K562 (cell line): Measurements from ENCODE around the gene ISOC1. TPM values are rescaled to one million over a fixed set of nuclear protein-coding genes. Genes with fewer than 3 reads are reported as not detected.

Experiments
- ATAC-seq: fragments of 200-7000 bp; cut with Tn5 transposase; 3 replicates; pipeline ENCODE4 v1.9.1; 2020; ENCODE audit warnings: moderate library complexity
- BruUV-seq: library from RNA; stranded (reverse); fragments of 400-500 nt; replicated peaks from 2 replicates; lab custom pipeline; 2021; lab: Mats Ljungman, UMichigan
- CTCF ChIA-PET: fragments of 300-600 bp; formaldehyde crosslinking; extraction: SDS; loops from one replicate; lab custom pipeline; 2021; ENCODE audit warnings: low intra/inter-chr PET ratio; lab: Yijun Ruan, JAX
- POLR2A ChIA-PET: fragments of 300-600, 350-650 bp; sonication (Branson Sonifier 250); formaldehyde crosslinking; extraction: SDS; loops from one replicate; lab custom pipeline; 2021; ENCODE audit warnings: antibody characterized with exemption, inconsistent platforms; lab: Yijun Ruan, JAX
- DNase-seq, 4 experiments: peaks; one replicate each; pipeline versions ENCODE4 v3.0.0 to v3.0.0-alpha.2; 2011 to 2018; ENCODE audit warnings: low spot score in 3 of 4, mixed read lengths in 3 of 4; ENCODE audit errors: extremely low read depth in 1 of 4
- FAIRE-seq: peaks from 2 replicates; lab custom pipeline; 2011; peaks lifted over from hg19 to GRCh38; lab: Jason Lieb, UNC
- H2AFZ ChIP-seq: 2 replicates; pipeline ENCODE4 v1.6.0; 2011; ENCODE audit warnings: low read depth, low read length, control low read depth, inconsistent platforms
- H3K27ac ChIP-seq: fragments of 200-600 bp; 3 replicates; pipeline ENCODE4 v1.8.0; 2011; ENCODE audit warnings: low read depth, mild to moderate bottlenecking, control low read depth, inconsistent platforms, low read length, moderate library complexity, mixed read lengths; ENCODE audit errors: extremely low read depth
- H3K27me3 ChIP-seq, 2 experiments: fragments of 300-600 bp in 1 of 2; 2 replicates in 1 of 2; 3 replicates in 1 of 2; pipeline versions ENCODE4 v1.6.0 to v1.8.0; 2011; ENCODE audit warnings: inconsistent platforms in 2 of 2, low read length in 2 of 2, mild to moderate bottlenecking in 1 of 2, mixed read lengths in 1 of 2, moderate library complexity in 1 of 2; ENCODE audit not compliant: control insufficient read depth in 2 of 2, insufficient read depth in 2 of 2
- H3K36me3 ChIP-seq: fragments of 300-600 bp; 3 replicates; pipeline ENCODE4 v1.8.0; 2011; ENCODE audit warnings: mild to moderate bottlenecking, low read length, inconsistent platforms; ENCODE audit not compliant: control insufficient read depth, insufficient read depth
- H3K4me1 ChIP-seq, 2 experiments: fragments of 200-600 bp in 1 of 2; replicated peaks in 1 of 2; 2 replicates in 1 of 2; 3 replicates in 1 of 2; pipeline versions ENCODE4 v1.5.1 to v1.8.0; 2011; ENCODE audit warnings: inconsistent platforms in 2 of 2, low read length in 2 of 2, mild to moderate bottlenecking in 1 of 2, mixed read lengths in 1 of 2, moderate library complexity in 1 of 2; ENCODE audit not compliant: control insufficient read depth in 2 of 2, insufficient read depth in 2 of 2
- H3K4me2 ChIP-seq: 2 replicates; pipeline ENCODE4 v1.6.1; 2011; ENCODE audit warnings: low read length, control low read depth, inconsistent platforms, mixed read lengths; ENCODE audit not compliant: insufficient read depth
- H3K4me3 ChIP-seq: fragments of 200-600 bp; sonication (generic), shearing (Covaris generic); 2 replicates; pipeline ENCODE4 v1.5.1; 2016; ENCODE audit warnings: control low read depth, inconsistent platforms
- H3K79me2 ChIP-seq: fragments of 200-600 bp; 3 replicates; pipeline ENCODE4 v1.8.0; 2011; ENCODE audit warnings: low read length, inconsistent platforms; ENCODE audit not compliant: control insufficient read depth, insufficient read depth
- H3K9ac ChIP-seq, 2 experiments: 2 replicates each; pipeline versions ENCODE4 v1.6.0 to v1.6.1; 2011; ENCODE audit warnings: low read depth in 2 of 2, low read length in 2 of 2, control low read depth in 1 of 2, inconsistent platforms in 1 of 2, mild to moderate bottlenecking in 1 of 2, mixed read lengths in 1 of 2; ENCODE audit not compliant: insufficient read depth in 1 of 2
- H3K9me1 ChIP-seq: one replicate; pipeline ENCODE4 v1.6.0; 2011; ENCODE audit warnings: inconsistent platforms, mild to moderate bottlenecking, low read length, moderate library complexity; ENCODE audit not compliant: control insufficient read depth, insufficient read depth
- H3K9me3 ChIP-seq: replicated peaks from 2 replicates; pipeline ENCODE4 v1.5.1; 2011; ENCODE audit warnings: low read depth, low read length, inconsistent platforms; ENCODE audit not compliant: control insufficient read depth, insufficient read depth
- H4K20me1 ChIP-seq: replicated peaks from 2 replicates; pipeline ENCODE4 v1.6.1; 2011; ENCODE audit warnings: low read length, inconsistent platforms, mixed read lengths; ENCODE audit not compliant: control insufficient read depth, insufficient read depth
- ELF2 ChIP-seq: fragments of 250-450 bp; sonication (Bioruptor Pico); IDR thresholded peaks from 2 replicates; pipeline ENCODE4 v1.5.0; 2021; ENCODE audit warnings: mild to moderate bottlenecking
- KDM1A ChIP-seq, 2 experiments: fragments of 450-650 bp; IDR thresholded peaks; 2 replicates each; pipeline ENCODE4 v1.6.1; 2016; ENCODE audit warnings: mild to moderate bottlenecking in 2 of 2
- SMAD4 ChIP-seq: fragments of 250-450 bp; sonication (Bioruptor Pico); conservative IDR thresholded peaks from 2 replicates; pipeline ENCODE4 v1.8.0; 2021; ENCODE audit warnings: inconsistent platforms, mild to moderate bottlenecking, moderate library complexity
- ZNF583 ChIP-seq: fragments of 250-450 bp; sonication (Bioruptor Pico); IDR thresholded peaks from 2 replicates; pipeline ENCODE4 v1.4.0; 2020
- WGBS: fragments of 100-300 bp; shearing (Covaris generic); methylation state at CpG from one replicate; pipeline ENCODE4 v1.1.6; 2016; ENCODE audit warnings: low coverage, mixed read lengths; ENCODE audit not compliant: insufficient coverage; ENCODE audit errors: missing lambda C conversion rate; 5-methylcytosine and 5-hydroxymethylcytosine counted together
- in situ Hi-C: fragments of 300-500 bp; cut with MboI; formaldehyde crosslinking; loops from 4 replicates; pipeline ENCODE4 v1.15.0; 2018; ENCODE audit warnings: inconsistent platforms, mixed read lengths
- intact Hi-C: fragments of 100-400 bp; cut with micrococcal nuclease; formaldehyde crosslinking; loops from 2 replicates; pipeline ENCODE4 v1.14.2; 2022
- polyA plus RNA-seq, 8 experiments: library from polyadenylated mRNA; depleted of rRNA in 4 of 8; stranded (reverse) in 5 of 8; unstranded in 3 of 8; fragments of >200 nt; fragmentation: Nextera tagmentation in 2 of 8; fragmentation: Illumina TruSeq in 1 of 8; extraction: Ambion mirVana in 2 of 8; extraction: Trizol in 1 of 8; gene quantifications; 2 replicates each; pipeline versions ENCODE4 v1.2.1 to v1.2.3, GENCODE V29; 2011 to 2014; ENCODE audit warnings: inconsistent platforms in 1 of 8, missing spikeins in 1 of 8
- total RNA-seq, 7 experiments: library from RNA; depleted of rRNA in 6 of 7; stranded (reverse); fragments of >200 nt in 6 of 7; fragmentation: Illumina TruSeq in 2 of 7; extraction: Trizol in 2 of 7; gene quantifications; 2 replicates each; pipeline versions ENCODE4 v1.2.1 to v1.2.3, GENCODE V29; 2011 to 2021; ENCODE audit warnings: low replicate concordance in 1 of 7
- TF ChIP-seq, protein P1 (sequence below): sonication (generic); formaldehyde crosslinking; IDR thresholded peaks from 2 replicates; pipeline ENCODE4 v1.8.1; 2023; ENCODE audit warnings: mild to moderate bottlenecking, missing genetic modification reagents

Gene ISOC1
- total and polyA plus RNA-seq, 9 of the 15 experiments (the other 6 are each of a cell fraction or from before 2014, with no cell fraction given), result 14.0 to 67.9 (median 51.3) TPM

GRCh38 chr5:129080766-129081165, 13.8 kb upstream of the ISOC1 start:
- Histone ChIP-seq H3K36me3 (no peaks in the 10 kb centered on the region), H3K9me1 (no peaks in the 10 kb centered on the region), H3K27ac (no peak overlapping the region), H3K4me2 (no peak overlapping the region), H3K4me1 (peaks cover 16 to 46% of the 10 kb centered on the region in 2 experiments; a peak in 4 of 5 replicates), H3K79me2 (no peaks in the 10 kb centered on the region), H4K20me1 (no peaks in the 10 kb centered on the region), H3K9ac (no peak overlapping the region), H2AFZ (no peak overlapping the region), H3K27me3 (no peaks in the 10 kb centered on the region), H3K9me3 (no peaks in the 10 kb centered on the region), H3K4me3 (no peak overlapping the region)
- TF ChIP-seq KDM1A (IDR thresholded peaks at IDR 0.05) (0 out of 4 replicates have a peak, but pooled peaks of 1 of the 2 experiments have one; percentile 21), ZNF583 (CRISPR knock-in tag) (no peak), SMAD4 (CRISPR knock-in tag) (0 out of 2 replicates have a peak, but pooled peaks have one; percentile 14), ELF2 (0 out of 2 replicates have a peak, but pooled peaks have one; percentile 25)
- TF ChIP-seq, protein P1, sequence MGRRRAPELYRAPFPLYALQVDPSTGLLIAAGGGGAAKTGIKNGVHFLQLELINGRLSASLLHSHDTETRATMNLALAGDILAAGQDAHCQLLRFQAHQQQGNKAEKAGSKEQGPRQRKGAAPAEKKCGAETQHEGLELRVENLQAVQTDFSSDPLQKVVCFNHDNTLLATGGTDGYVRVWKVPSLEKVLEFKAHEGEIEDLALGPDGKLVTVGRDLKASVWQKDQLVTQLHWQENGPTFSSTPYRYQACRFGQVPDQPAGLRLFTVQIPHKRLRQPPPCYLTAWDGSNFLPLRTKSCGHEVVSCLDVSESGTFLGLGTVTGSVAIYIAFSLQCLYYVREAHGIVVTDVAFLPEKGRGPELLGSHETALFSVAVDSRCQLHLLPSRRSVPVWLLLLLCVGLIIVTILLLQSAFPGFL (CRISPR knock-in tag), result no peak
- no peak for DNase-seq
- FAIRE-seq, result no peak
- no peak for ATAC-seq
- intact Hi-C loops, result loop anchor here (5.0 kb wide), 1 partner anchor 48 kb away; no protein-coding TSS in a partner anchor
- WGBS, result 27% methylated on average over 7 of the region's 7 CpGs
- ChIA-PET POLR2A (interaction anchor here (1.1 kb wide), 1 partner anchor 15 kb away, joined by 4 read pairs; no protein-coding TSS in a partner anchor), CTCF (no interaction called here)
- in situ Hi-C loops, result loop anchor here (25.0 kb wide), 1 partner anchor 1543 kb away; no protein-coding TSS in a partner anchor
- no TSS peak for BruUV-seq
